Stimulated activated CD8-positive, alpha-beta memory T cell treated with anti-CD3 and anti-CD28 coated beads, Interleukin-4, amount 100 ng/mL, for 1 hour (primary cell): ENCODE data around the gene ERC2.

ENCODE experiments used
- DNase-seq, 2 donors: peaks; one replicate each; pipeline ENCODE4 v3.0.0-alpha.2; 2020; ENCODE audit warnings: low read depth in 2 of 2, low spot score in 1 of 2

The ERC2 gene

GRCh38 chr3:56126632-56127031 is 341.6 kb downstream of the ERC2 start:
- DNase-seq, result no peak

GRCh38 chr3:56125358-56126005 is 342.8 kb downstream of the ERC2 start:
- DNase-seq, result no peak

DNA sequence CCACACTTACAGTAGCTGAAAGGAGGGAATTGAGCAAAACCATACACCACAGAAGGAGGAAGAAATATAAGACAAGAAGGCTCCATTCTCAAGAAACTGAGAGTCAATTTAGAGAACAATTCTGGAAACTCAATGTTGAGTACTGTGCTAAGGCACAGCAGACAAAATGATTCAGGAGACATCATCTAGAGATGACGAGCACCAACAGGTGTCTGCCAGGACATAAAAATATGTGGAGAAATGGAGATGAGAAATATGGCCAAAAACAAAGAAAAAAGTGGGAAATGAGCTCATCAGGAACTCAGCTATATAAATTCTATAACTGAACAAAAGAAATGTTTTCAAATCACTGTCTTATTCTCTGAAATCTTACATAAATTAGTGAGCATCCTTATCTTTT is 343.7 kb downstream of the ERC2 start:
- no peak for DNase-seq

- no peak for DNase-seq
These were observed 344.8 kb downstream of the ERC2 start for GRCh38 chr3:56123487-56123886.

DNA sequence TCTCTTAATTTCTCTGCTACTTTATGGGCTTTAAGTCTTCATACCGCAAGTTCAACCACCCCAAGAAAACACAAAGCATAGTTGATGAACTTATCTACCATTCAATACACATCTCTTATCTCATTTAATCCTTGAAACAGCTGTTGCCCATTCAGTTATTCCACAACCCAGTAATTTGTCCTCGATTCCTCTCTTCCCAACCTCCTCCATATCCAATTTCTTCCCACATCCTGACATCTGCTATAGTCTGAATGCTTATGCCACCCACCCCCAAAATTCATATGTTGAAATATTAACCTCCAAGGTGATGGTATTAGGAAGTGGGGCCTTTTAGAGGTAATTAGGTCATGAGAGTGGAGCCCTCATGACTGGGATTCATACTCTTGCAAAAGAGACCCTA is 345.4 kb downstream of the ERC2 start:
- DNase-seq, result no peak

DNA sequence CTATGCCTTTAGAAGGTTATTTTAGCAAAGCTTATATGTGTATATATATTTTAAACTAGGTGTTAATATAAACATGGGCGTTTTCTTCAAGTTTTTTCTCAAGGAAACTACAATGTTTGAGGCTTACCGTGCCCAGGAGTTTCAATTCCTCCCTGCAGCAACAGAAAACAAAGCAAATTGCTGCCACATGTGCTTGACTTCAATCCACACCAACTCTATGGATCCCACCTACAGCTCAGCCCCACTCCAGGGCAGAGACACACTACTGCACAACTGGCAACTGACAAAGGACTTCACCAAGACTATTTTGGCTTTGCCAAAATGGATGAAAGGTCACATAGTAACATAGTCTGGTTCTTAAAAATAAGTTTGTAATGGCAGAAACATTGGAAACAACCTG is 346.6 kb downstream of the ERC2 start:
- DNase-seq, result no peak

- DNase-seq, result no peak
These were observed 348.5 kb downstream of the ERC2 start for GRCh38 chr3:56119575-56120349.

DNA sequence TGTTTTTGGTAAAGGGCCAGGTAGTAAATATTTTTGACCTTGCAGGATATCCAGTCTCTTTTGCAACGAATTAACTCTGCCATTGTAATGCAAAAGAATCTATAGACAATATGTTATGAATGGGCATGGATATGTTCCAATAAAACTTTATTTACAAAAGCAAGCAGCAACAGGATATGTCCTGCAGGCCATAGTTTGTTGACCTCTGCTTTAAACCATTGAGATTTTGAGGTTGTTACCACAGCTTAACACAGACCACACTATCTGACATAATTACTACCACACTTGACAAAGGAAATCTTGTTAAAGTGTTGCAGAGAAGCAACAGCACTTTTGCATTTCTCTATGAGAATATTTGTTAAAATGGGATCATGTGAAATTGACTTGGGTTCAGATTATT is 349.3 kb downstream of the ERC2 start:
- DNase-seq, result no peak

GRCh38 chr3:56115698-56116097 is 352.6 kb downstream of the ERC2 start:
- DNase-seq, result no peak

- no peak for DNase-seq
These were observed 353.1 kb downstream of the ERC2 start for GRCh38 chr3:56115199-56115598.

- no peak for DNase-seq
These were observed 354.4 kb downstream of the ERC2 start for GRCh38 chr3:56113908-56114307.

DNA sequence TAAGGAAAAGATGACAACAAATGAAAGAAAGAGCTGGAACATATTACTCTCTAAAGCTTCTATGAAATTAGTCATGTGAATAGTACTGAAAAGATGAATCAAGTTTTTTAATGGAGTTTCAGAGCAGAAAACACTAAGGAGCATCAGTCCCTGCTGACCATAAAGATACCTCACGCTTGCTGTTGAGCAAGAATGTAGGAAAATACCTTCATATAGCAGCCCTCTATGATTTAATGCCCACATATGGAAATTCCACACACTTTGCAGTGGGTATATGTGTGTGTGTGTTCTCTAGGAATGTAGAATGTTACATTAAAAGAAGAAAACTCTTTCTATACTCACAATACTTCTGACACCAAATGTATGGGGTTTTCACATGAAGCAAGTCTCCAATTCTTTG is 355.0 kb downstream of the ERC2 start:
- no peak for DNase-seq

DNA sequence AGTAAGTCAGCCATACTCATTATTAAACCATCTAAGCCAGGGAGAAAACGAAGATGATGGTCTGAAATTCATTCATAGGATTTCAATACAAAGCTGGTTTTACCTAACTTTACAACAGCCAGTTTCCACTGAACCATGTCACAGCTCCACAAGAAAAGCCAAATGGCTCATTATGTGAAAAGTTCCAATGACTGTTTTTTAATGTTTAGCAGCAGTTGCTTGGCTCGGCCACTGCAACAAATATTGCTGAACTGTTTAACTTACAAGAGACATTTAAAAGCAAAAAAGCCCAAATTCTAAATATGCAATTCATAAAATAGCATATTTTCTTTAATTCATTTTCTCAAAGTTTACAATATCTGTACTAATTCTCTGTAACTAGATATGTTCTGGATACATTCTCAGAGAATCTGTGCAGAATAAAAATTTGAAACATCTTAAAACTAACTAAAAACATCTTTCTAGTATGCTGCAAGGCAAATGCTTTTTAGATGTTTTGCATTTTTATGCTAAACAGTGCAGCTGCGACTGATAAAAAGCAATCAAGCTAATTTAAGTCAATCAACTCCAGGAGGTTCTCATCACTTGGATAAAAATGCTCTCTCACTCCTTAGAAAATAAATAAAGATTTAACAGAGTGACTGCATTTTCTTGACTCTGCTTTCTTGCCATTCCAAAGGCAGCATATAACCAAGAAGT is 356.5 kb downstream of the ERC2 start:
- no peak for DNase-seq

- no peak for DNase-seq
These were observed 357.4 kb downstream of the ERC2 start for GRCh38 chr3:56110886-56111285.

DNA sequence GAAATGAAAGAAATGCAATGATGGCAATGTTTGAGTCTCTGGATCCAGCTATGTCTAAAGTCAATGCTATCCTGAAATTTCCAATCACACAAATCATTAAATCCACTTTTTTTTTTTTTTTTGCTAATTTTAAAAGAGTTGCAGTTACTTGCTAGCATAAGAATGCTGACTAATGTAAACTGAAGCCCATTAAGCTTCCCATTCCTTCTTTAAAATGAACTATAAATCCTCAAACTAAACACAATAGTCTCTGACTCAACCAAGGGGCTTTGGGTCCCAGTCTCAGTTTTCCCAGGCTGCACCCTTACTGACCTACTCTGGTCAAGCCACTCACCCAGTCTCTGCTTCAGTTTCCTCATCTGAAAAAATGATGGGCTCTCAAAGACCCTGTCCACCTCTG is 361.1 kb downstream of the ERC2 start:
- DNase-seq, result no peak

DNA sequence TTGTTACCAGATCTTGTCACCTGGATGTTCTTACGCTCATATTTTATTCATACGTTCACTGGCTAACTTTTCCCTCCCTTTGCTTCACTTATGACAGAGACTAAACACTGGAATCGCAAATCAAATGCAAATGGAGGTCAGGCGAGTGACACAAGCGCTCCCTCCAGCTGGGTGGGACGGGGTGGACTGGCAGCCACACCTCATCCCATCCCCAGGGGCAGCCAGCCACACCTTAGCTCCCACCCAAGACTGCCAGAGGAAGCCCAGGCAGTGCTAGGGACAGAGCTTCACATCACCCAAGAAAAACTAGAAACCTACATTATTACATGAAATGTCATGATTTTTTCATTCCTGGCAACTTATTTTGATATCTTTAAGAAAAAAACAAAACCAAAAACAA is 366.2 kb downstream of the ERC2 start:
- no peak for DNase-seq

DNA sequence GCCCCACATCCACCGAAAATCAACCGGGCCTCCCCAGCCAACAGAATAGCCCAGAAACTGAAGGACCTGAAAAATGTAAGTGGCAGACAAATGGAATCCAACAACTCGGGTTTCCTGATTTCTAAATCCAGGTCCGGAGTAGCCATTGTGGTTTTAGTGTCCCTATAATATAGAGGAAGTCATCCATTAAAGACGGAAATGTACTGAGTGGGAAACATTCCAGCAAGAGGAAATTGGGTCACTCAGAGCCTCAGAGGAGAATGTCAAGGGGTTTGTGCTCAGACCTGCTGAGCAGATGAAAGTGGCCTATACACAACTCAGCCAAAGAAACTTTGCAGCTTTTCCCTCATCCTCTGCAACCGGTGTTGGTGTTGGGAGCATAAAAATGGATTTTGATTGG is 366.7 kb downstream of the ERC2 start:
- no peak for DNase-seq

- DNase-seq, result no peak
These were observed 371.3 kb downstream of the ERC2 start for GRCh38 chr3:56096999-56097398.

DNA sequence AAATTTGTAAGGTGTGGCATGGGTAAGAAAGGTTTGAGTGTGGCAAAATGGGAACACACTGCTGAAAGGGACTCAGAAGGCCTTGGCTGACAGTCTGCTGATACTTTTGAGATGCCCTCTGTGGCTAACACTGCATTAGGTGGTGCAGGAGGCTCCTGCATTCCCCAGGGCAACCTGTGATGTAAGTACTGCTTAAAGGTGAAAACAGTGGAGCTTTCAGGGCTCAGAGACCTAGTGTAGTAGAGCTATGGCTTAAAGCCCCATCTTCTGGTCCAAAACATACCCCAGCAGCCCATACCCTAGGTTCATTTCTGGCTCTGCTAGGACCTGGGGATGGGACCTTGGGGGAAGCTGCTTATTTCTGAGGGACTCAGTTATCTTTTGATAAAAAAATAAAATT is 374.1 kb downstream of the ERC2 start:
- no peak for DNase-seq

DNA sequence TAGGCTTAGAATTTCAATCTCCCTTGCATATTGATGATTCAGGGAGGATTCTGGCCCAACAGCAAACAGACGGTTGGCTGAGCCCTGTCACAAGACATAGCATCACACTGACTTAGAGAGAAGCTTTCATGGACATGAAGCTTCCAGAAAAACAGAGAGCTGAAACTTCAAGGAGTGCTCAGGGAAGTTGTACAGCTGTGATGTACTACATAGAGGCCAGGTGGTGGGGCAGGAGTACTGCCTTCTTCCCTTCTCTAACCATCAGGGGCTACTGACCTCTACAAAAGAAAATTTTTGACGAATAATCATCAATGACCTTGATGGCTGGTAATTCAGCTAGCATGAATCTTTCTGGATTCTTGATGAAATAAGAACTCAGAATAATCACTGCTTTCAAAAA is 378.5 kb downstream of the ERC2 start:
- no peak for DNase-seq

- DNase-seq, result no peak
These were observed 380.7 kb downstream of the ERC2 start for GRCh38 chr3:56087451-56088053.

- no peak for DNase-seq
These were observed 381.9 kb downstream of the ERC2 start for GRCh38 chr3:56086355-56086754.
